GM19023 (cell line): ENCODE measurements around the gene TSPOAP1.

Experiments
- ATAC-seq: cut with Tn5 transposase; IDR thresholded peaks from one replicate; pipeline ENCODE4 v1.9.1; 2021; ENCODE audit warnings: mild to moderate bottlenecking, moderate library complexity; ENCODE audit not compliant: unreplicated experiment

Gene TSPOAP1

DNA sequence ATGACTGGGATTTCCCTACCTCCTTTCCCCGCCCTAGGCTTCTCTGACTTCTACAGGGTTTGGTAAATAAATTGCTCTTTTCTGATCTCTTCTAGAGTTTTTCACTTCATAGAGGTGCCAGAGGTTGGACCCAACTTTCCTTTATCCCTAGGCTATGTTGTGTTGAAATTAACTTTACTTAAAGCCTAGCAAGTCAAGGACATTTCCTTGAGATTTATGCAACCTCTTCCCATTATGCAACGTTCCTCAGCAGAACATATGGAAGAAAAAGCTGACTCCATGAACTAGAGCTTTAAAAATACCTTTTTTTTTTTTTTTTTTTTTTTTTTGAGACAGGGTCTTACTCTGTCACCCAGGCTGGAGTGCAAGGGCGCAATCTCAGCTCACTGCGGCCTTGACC lies 63.3 kb downstream of the TSPOAP1 start:
- ATAC-seq = no peak

DNA sequence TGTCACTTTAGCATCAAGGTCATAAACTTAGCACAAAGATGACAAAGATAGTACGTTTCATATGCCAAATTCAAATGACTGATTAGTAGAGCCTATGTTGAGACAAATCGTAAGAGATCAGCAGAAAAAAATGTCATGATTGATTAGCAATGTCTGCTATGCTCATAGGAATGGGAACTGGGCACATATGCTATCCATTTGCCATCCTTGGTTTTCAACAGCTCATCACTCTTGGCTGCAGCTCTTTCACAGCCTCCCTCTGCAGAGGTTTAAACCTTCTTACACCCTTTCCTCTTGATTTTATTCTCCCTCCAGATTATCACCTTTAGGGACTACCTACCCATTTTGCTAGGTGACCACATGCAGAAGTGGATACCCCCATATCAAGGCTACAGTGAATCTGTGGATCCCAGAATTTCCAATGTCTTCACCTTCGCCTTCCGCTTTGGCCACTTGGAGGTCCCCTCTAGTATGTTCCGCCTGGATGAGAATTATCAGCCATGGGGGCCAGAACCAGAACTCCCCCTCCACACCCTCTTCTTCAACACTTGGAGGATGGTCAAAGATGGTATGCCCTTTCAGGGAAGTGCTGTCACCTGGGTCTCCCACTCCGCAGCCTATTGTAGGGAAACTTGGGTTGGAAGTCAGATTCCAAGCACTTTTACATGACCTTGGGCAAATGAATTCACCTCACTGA lies 64.0 kb downstream of the TSPOAP1 start:
- no peak for ATAC-seq

DNA sequence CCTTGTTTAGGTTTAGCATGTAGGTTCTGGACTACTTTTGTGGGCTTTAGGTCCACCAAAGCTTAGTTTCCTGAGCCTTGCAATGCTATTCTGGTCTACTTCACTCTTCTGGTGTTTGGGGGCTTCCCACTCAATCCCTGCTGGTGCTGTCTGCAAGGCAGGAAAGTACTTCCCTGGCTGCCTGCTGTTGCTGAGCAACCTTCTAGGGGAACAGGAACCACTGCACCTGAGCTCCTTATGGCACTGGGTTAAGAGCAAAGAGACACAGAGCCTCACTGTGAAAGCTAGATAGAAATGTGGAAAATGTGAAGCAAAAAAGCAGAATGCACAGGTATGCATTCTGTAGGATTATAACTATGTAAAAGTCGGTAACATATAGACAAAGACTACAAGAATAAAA lies 64.8 kb downstream of the TSPOAP1 start:
- ATAC-seq = no peak

DNA sequence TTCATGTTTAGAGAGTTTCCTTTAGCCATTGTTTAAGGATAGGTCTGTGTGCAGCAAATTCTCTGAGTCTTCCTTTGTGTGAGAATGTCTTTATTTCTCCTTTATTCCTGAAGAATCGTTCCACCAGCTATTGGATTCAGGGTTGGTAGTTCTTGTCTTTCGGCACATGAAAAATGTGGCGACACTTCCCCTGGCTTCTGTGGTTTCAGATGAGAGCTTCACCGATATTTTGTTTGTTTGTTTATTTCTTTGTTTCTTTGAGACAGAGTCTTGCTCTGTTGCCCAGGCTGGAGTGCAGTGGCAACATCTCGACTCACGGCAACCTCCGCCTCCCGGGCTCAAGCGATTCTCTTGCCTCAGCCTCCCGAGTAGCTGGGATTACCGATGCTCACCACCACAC lies 66.4 kb downstream of the TSPOAP1 start:
- no peak for ATAC-seq

DNA sequence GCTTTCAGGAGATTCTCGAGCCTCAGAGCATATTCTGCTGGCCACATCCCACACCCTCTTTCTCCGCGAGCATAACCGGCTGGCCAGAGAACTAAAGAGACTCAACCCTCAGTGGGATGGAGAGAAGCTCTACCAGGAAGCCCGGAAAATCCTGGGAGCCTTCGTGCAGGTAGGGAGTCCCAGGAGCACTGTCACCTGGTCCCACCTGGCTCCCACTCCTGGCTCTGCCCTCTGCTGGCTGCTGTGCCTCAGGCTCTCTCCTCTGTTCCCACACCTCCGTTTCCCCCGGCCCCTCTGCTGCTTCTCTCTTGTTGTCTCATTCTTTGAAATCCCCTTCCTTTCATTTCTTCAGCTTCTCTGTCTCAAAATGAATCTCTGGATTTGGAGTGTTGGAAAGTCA lies 73.8 kb downstream of the TSPOAP1 start:
- no peak for ATAC-seq

DNA sequence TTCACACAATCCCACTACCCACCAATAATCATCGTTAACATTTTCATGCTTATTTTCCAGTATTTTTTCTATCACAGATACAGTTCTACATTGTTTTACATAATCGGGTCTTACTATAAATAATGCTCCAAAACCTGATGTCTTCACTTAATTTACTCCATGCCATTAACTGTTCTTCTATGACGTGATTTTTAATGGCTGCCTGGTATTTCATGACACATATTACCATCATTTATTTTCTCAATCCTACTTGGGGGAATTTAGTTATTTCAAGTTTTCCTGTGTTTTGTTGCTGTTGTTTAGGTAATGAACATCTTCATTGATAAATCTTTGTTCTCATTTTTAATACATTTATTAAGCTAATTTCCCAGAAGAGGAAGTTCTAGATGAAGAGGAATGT lies 75.5 kb downstream of the TSPOAP1 start:
- no peak for ATAC-seq

DNA sequence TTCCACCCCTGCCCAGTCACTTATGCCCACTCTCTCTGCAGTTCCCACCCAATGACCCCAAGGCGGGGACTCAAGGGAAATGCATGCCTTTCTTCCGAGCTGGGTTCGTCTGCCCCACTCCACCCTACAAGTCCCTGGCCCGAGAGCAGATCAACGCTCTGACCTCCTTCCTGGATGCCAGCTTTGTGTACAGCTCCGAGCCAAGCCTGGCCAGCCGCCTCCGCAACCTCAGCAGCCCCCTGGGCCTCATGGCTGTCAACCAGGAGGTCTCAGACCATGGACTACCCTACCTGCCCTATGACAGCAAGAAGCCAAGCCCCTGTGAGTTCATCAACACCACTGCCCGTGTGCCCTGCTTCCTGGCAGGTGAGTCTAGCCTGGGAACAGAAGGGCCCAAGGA lies 76.5 kb downstream of the TSPOAP1 start:
- ATAC-seq = no peak
